GM23338 (cell line): ENCODE data around the gene GPR25. TPM values are rescaled to one million over a fixed set of nuclear protein-coding genes. Genes with fewer than 3 reads are reported as not detected.

Experiments used
- ATAC-seq: fragments of 200-7000 bp; cut with Tn5 transposase; 3 replicates; pipeline ENCODE4 v1.9.1; 2020
- DNase-seq: peaks from one replicate; pipeline ENCODE4 v3.0.0-alpha.2; 2015; ENCODE audit warnings: low spot score
- H2AFZ ChIP-seq: fragments of 200-600 bp; sonication (generic); 2 replicates; pipeline ENCODE4 v1.8.0; 2016; ENCODE audit warnings: antibody characterized with exemption, mild to moderate bottlenecking, moderate library complexity
- H3F3A ChIP-seq: fragments of 200-600 bp; sonication (generic); replicated peaks from 2 replicates; pipeline ENCODE4 v1.8.0; 2017; ENCODE audit warnings: antibody characterized with exemption, mixed run types, low read depth
- H3K27ac ChIP-seq: fragments of 200-600 bp; sonication (generic); 2 replicates; pipeline ENCODE4 v1.6.1; 2016; ENCODE audit warnings: low read depth
- H3K27me3 ChIP-seq: fragments of 200-600 bp; sonication (generic); 2 replicates; pipeline ENCODE4 v1.8.0; 2016; ENCODE audit warnings: mild to moderate bottlenecking, mixed run types, moderate library complexity; ENCODE audit not compliant: insufficient read depth
- H3K36me3 ChIP-seq: fragments of 200-600 bp; sonication (generic); 2 replicates; pipeline ENCODE4 v1.8.0; 2016; ENCODE audit warnings: mild to moderate bottlenecking; ENCODE audit not compliant: insufficient read depth
- H3K4me1 ChIP-seq: fragments of 200-600 bp; sonication (generic); 2 replicates; pipeline ENCODE4 v1.8.0; 2016; ENCODE audit warnings: mild to moderate bottlenecking, moderate library complexity; ENCODE audit not compliant: insufficient read depth
- H3K4me2 ChIP-seq: fragments of 200-600 bp; sonication (generic); 2 replicates; pipeline ENCODE4 v1.7.1; 2017; ENCODE audit warnings: mixed run types
- H3K4me3 ChIP-seq: fragments of 200-600 bp; sonication (generic); 2 replicates; pipeline ENCODE4 v1.6.1; 2016; ENCODE audit warnings: mixed run types
- H3K79me2 ChIP-seq: fragments of 200-600 bp; sonication (generic); replicated peaks from 2 replicates; pipeline ENCODE4 v1.8.0; 2017; ENCODE audit warnings: mild to moderate bottlenecking; ENCODE audit not compliant: insufficient read depth
- H3K9me2 ChIP-seq: fragments of 200-600 bp; sonication (generic); 2 replicates; pipeline ENCODE4 v1.8.0; 2017; ENCODE audit not compliant: insufficient read depth
- H4K20me1 ChIP-seq: fragments of 200-600 bp; sonication (generic); replicated peaks from 2 replicates; pipeline ENCODE4 v1.8.0; 2017; ENCODE audit warnings: mild to moderate bottlenecking; ENCODE audit not compliant: insufficient read depth
- H3K27ac Mint-ChIP-seq: 2 replicates; pipeline ENCODE4 v1.8.0; 2020; ENCODE audit warnings: inconsistent platforms, mild to moderate bottlenecking, moderate library complexity, mixed read lengths
- H3K27me3 Mint-ChIP-seq: 3 replicates; pipeline ENCODE4 v1.8.0; 2022; ENCODE audit warnings: low read depth, mild to moderate bottlenecking, moderate library complexity, mixed read lengths, inconsistent platforms; ENCODE audit not compliant: insufficient read depth, poor library complexity
- H3K36me3 Mint-ChIP-seq: 3 replicates; pipeline ENCODE4 v1.8.0; 2021; ENCODE audit warnings: low read depth, mild to moderate bottlenecking, inconsistent platforms, moderate library complexity, mixed read lengths
- H3K4me1 Mint-ChIP-seq: 3 replicates; pipeline ENCODE4 v1.8.0; 2020; ENCODE audit warnings: mild to moderate bottlenecking, inconsistent platforms, mixed read lengths
- H3K4me3 Mint-ChIP-seq: 3 replicates; pipeline ENCODE4 v1.8.0; 2021; ENCODE audit warnings: moderate library complexity, mild to moderate bottlenecking, inconsistent platforms, mixed read lengths
- H3K9me3 Mint-ChIP-seq: 3 replicates; pipeline ENCODE4 v1.8.0; 2020; ENCODE audit warnings: moderate library complexity, mild to moderate bottlenecking, inconsistent platforms, mixed read lengths
- CREB1 ChIP-seq: fragments of 250-450 bp; sonication (Bioruptor Pico); IDR thresholded peaks from 2 replicates; pipeline ENCODE4 v1.5.0; 2020; ENCODE audit warnings: low read depth, mild to moderate bottlenecking, moderate library complexity
- ETS1 ChIP-seq: IDR thresholded peaks from 2 replicates; pipeline ENCODE4 v1.6.1; 2016; ENCODE audit warnings: antibody characterized with exemption
- EZH2 ChIP-seq: fragments of 200-600 bp; sonication (generic); IDR thresholded peaks from one replicate; pipeline ENCODE4 v1.8.0; 2017; ENCODE audit warnings: antibody characterized with exemption, mild to moderate bottlenecking, low read depth; ENCODE audit not compliant: unreplicated experiment
- EZH2phosphoT487 ChIP-seq: fragments of 200-600 bp; sonication (generic); IDR thresholded peaks from one replicate; pipeline ENCODE4 v1.8.1; 2018; ENCODE audit warnings: antibody characterized with exemption; ENCODE audit not compliant: unreplicated experiment
- JUNB ChIP-seq: IDR thresholded peaks from one replicate; pipeline ENCODE4 v1.6.1; 2016; ENCODE audit warnings: antibody characterized with exemption; ENCODE audit not compliant: unreplicated experiment
- POLR2AphosphoS5 ChIP-seq: IDR thresholded peaks from 2 replicates; pipeline ENCODE4 v1.6.1; 2016; ENCODE audit warnings: antibody characterized with exemption, low read depth
- ZNF114 ChIP-seq: fragments of 250-450 bp; sonication (Bioruptor Pico); IDR thresholded peaks from 2 replicates; pipeline ENCODE4 v1.5.0; 2020; ENCODE audit warnings: mild to moderate bottlenecking, moderate library complexity
- ZNF331 ChIP-seq: fragments of 250-450 bp; sonication (Bioruptor Pico); IDR thresholded peaks from 2 replicates; pipeline ENCODE4 v1.5.0; 2020; ENCODE audit warnings: low read depth, mild to moderate bottlenecking, moderate library complexity
- ZNF462 ChIP-seq: fragments of 250-450 bp; sonication (Bioruptor Pico); IDR thresholded peaks from 2 replicates; pipeline ENCODE4 v1.5.0; 2020; ENCODE audit warnings: mild to moderate bottlenecking, moderate library complexity
- polyA plus RNA-seq: library from polyadenylated mRNA; unstranded; fragments of >200 nt; fragmentation: Nextera tagmentation; extraction: Ambion mirVana; gene quantifications from 2 replicates; pipeline ENCODE4 v1.2.1, GENCODE V29; 2016
- total RNA-seq: library from RNA; depleted of rRNA; stranded (reverse); fragments of >200 nt; shearing (Covaris generic); gene quantifications from 2 replicates; pipeline ENCODE4 v1.2.3, GENCODE V29; 2014
- TF ChIP-seq, protein P1 (sequence below): IDR thresholded peaks from one replicate; pipeline ENCODE4 v1.6.1; 2018; ENCODE audit warnings: antibody characterized with exemption; ENCODE audit not compliant: unreplicated experiment

The GPR25 gene
- total and polyA plus RNA-seq, 2 experiments from 2014 or later, result not detected

DNA sequence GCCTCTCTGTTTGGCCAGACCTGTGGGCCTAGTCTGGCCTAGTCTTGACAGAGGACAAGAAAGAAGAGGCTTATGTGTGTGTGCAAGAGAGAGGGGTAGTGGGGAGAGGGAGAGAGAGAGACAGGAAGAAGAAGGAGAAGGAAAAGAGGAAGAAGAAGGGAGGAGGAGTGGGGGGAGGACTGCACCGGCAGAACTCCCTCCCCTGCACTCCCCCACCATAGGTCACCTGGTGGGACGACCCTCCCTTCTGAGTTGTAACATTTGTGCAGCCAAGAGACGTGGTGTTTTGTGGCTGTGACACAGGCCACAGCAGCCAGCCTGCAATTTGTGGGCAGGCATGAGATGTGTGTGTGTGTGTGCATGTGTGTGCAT is 26.2 kb downstream of the GPR25 start:
- Mint-ChIP-seq H3K4me1 (peaks cover 42% of the 10 kb centered on the region), H3K27me3 (peaks cover 12% of the 10 kb centered on the region), H3K9me3 (no peaks in the 10 kb centered on the region), H3K27ac (peak overlapping the region; percentile 16), H3K4me3 (no peak overlapping the region), H3K36me3 (peaks cover 59% of the 10 kb centered on the region)
- H3K4me3 ChIP-seq, result no peak overlapping the region
- H2AFZ ChIP-seq, result no peak overlapping the region
- peaks cover 30% of the 10 kb centered on the region for H3K4me1 ChIP-seq
- DNase-seq (no peak), ATAC-seq (no peak)
- no peaks in the 10 kb centered on the region; the same call in none of the 2 replicates for H4K20me1 ChIP-seq
- no peaks in the 10 kb centered on the region for H3K27me3 ChIP-seq
- H3K27ac ChIP-seq, result no peak overlapping the region
- no peaks in the 10 kb centered on the region for H3F3A ChIP-seq
- TF ChIP-seq POLR2AphosphoS5 (no peak), EZH2 (no peak), CREB1 (CRISPR knock-in tag) (no peak), ZNF331 (no peak), ETS1 (no peak), JUNB (no peak), ZNF114 (CRISPR knock-in tag) (no peak), EZH2phosphoT487 (no peak), ZNF462 (CRISPR knock-in tag) (no peak)
- TF ChIP-seq, protein P1, sequence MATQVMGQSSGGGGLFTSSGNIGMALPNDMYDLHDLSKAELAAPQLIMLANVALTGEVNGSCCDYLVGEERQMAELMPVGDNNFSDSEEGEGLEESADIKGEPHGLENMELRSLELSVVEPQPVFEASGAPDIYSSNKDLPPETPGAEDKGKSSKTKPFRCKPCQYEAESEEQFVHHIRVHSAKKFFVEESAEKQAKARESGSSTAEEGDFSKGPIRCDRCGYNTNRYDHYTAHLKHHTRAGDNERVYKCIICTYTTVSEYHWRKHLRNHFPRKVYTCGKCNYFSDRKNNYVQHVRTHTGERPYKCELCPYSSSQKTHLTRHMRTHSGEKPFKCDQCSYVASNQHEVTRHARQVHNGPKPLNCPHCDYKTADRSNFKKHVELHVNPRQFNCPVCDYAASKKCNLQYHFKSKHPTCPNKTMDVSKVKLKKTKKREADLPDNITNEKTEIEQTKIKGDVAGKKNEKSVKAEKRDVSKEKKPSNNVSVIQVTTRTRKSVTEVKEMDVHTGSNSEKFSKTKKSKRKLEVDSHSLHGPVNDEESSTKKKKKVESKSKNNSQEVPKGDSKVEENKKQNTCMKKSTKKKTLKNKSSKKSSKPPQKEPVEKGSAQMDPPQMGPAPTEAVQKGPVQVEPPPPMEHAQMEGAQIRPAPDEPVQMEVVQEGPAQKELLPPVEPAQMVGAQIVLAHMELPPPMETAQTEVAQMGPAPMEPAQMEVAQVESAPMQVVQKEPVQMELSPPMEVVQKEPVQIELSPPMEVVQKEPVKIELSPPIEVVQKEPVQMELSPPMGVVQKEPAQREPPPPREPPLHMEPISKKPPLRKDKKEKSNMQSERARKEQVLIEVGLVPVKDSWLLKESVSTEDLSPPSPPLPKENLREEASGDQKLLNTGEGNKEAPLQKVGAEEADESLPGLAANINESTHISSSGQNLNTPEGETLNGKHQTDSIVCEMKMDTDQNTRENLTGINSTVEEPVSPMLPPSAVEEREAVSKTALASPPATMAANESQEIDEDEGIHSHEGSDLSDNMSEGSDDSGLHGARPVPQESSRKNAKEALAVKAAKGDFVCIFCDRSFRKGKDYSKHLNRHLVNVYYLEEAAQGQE, result no peak
- H3K79me2 ChIP-seq, result peaks cover 42% of the 10 kb centered on the region
- H3K36me3 ChIP-seq, result peaks cover 5% of the 10 kb centered on the region; the same call in 1 of the 2 replicates
- H3K4me2 ChIP-seq, result no peak overlapping the region
- no peaks in the 10 kb centered on the region for H3K9me2 ChIP-seq
